AG09309 (cell line): ENCODE data around the gene AQP12B.
"Not testable (repeated sequence)": the region's sequence is repeated elsewhere in the genome, so short reads cannot be mapped to it uniquely, and the experiment has no call there.

Source experiments
- DNase-seq: peaks from one replicate; pipeline ENCODE4 v3.0.0-alpha.2; 2010; ENCODE audit warnings: low read depth
- H3K4me3 ChIP-seq: 2 replicates; pipeline ENCODE4 v1.5.1; 2011; ENCODE audit warnings: mild to moderate bottlenecking, low read depth, low read length, moderate library complexity; ENCODE audit not compliant: control insufficient read depth
- CTCF ChIP-seq: IDR thresholded peaks from 2 replicates; pipeline ENCODE4 v1.5.1; 2011; ENCODE audit warnings: mild to moderate bottlenecking, low read depth, low read length, inconsistent platforms; ENCODE audit not compliant: insufficient read depth, control insufficient read depth; ENCODE audit errors: missing control alignments

Gene AQP12B

GRCh38 chr2:240701091-240701735 is 18.5 kb upstream of the AQP12B start:
- H3K4me3 ChIP-seq = no peak overlapping the region
- no peak for TF ChIP-seq CTCF

GRCh38 chr2:240700616-240701015 is 17.9 kb upstream of the AQP12B start:
- DNase-seq, H3K4me3 ChIP-seq: not testable (repeated sequence)

More at GRCh38 chr2:240701091-240701735, 18.5 kb upstream of the AQP12B start:
- DNase-seq = no peak

DNA sequence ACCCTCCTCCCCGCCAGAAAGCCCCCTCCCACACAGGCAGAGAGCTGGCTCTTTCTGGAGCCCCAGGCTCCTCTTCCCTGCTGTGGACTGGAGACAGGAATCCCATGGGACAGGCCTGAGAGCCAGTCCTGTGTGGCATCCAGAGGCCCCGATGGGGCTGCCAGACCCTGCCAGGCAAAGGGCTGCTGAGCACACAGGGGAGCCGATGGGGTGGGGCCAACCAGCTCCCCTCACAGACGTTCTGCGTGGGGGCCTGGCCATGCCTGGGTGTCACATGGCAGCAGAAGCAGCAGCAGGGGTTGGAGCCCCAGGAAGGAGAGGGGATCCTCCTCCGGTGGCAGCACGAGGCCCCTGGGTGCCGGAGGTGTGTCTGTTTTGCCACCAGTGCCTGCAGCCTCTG is 17.1 kb upstream of the AQP12B start:
- not testable (repeated sequence) for H3K4me3 ChIP-seq, DNase-seq

GRCh38 chr2:240698852-240699561 is 16.3 kb upstream of the AQP12B start:
- H3K4me3 ChIP-seq, DNase-seq: not testable (repeated sequence)

GRCh38 chr2:240696469-240696868 is 13.8 kb upstream of the AQP12B start:
- DNase-seq, H3K4me3 ChIP-seq: not testable (repeated sequence)

- DNase-seq, H3K4me3 ChIP-seq: not testable (repeated sequence)
Measured at GRCh38 chr2:240695593-240695992, 12.9 kb upstream of the AQP12B start.

- not testable (repeated sequence) for H3K4me3 ChIP-seq, DNase-seq
Measured at GRCh38 chr2:240694304-240694703, 11.6 kb upstream of the AQP12B start.

DNA sequence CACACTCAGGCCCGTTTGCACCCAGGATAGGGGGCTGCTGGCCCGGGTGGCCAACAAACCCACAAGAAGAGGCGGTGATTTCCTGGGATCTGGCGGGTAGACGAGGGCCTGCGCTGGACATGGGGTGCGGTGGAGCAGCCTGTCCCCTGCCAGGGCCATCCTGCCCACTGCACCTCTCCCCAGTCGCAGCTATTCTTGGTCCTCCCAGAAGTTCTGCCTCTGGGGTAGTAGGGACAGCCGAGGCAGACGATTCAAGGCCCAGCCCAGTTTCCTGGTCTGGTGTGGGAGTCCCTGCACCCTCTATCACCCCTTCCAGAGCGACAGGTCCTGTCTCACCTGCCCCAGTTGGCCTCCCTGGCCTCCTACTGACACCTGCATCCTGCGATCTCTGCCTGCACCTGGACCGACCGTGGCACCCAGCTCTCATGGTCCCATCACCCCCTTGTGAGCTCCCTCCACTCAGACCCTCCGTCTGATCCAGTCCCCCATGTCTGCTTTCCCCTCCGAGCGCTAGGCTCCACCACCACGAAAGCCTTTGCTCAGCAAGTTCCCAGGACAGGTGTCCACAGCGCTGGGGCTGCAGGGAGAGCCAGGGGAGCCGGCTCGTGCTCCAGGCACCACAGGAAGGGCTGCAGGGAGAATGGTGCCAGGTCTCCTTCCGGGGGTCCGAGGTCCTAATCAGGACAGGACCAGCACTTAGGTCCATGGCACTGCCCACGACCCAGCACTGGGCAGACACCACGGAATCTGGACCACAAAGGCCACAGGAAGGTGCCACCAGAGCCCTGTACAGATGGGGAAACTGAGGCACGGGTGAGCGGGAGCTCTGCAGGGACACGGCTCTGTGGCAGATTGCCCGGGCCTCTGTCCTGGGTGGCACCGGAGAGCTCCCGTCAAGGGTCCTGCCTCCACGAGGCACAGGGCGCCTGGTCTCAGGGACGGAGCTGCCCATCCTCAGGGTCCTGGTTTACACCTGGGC is 10.2 kb upstream of the AQP12B start:
- H3K4me3 ChIP-seq, DNase-seq: not testable (repeated sequence)

DNA sequence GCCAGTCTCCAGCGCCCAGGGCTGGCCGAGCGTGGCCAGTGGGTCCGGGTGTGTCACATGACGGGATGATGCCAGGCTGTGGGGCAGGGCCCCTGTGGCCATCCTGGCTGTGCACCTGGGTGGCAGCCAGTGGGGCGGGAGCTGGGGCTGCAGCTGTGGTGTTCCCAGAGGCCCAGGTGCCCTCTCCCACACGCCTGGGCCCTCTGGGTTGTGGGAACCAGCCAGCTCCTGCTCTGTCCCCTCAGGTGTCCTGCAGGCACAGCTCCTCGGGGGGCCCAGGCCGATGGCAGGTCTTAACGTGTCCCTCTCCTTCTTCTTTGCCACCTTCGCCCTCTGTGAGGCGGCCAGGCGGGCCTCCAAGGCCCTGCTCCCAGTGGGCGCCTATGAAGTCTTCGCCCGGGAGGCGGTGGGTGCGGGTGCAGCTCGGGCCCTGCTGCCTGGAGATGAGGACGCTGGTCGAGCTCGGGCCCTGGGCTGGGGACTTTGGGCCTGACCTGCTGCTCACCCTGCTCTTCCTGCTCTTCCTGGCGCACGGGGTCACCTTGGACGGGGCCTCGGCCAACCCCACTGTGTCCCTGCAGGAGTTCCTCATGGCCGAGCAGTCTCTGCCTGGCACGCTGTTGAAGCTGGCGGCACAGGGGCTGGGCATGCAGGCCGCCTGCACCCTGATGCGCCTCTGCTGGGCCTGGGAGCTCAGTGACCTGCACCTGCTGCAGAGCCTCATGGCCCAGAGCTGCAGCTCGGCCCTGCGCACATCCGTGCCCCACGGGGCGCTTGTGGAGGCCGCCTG is 9.1 kb upstream of the AQP12B start, which contains the start of gene AQP12A:
Gene AQP12A, plus strand, starts transcription at position 236 of the 790 bp plus-strand sequence. Its CDS starts 48 bp downstream, at position 284.
- not testable (repeated sequence) for DNase-seq, H3K4me3 ChIP-seq

DNA sequence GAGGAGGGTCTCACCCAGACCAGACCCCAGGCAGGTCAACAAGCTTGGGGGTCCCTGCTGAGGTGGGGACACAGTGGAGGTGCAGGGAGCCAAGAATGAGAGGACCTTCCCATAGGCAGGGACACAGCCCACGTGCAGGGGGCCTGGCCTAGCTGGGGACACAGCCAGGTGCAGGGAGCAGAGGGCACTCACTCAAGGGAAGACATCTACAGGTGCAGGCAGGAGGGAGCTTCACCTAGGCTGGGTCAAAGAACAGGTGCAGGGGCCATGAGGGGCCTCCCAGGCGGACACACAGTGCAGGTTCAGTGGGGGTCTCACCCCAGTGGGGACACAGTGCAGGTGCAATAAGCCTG is 8.4 kb upstream of the AQP12B start:
- H3K4me3 ChIP-seq, DNase-seq: not testable (repeated sequence)

DNA sequence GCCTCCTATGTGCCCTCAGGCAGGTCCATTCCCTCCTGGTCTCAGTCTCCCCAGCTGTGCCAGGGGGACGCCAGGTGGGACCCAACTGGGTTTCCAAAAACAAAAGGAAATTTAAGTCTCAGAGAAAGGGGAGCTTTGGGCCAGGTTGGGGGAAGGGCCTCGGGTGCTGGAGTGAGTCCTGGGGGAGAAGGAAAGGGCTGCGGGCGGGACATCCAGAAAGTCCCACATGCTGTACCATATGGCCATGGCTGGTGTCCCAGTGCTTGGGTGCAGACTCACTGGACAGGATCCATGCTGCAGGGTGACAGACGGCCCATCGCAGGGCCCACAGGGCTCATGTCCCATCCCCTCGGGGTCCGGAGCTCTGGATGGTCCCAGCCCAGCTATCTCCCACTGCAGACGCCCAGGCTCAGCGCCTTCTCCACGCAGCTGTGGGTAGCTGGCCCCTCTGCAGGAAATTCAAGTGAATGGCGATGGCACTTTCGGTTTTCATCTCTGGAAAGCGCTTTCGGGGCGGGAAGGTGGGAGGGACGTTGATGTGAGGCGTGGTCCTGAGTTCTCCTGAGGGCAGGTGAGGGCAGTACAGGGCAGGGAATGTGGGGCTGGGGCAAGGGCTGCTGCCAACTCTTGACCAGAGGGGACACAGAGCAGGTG is 7.9 kb upstream of the AQP12B start:
- not testable (repeated sequence) for DNase-seq, H3K4me3 ChIP-seq
